Anterior cingulate cortex (tissue), 58 donors: ENCODE measurements around the gene PHF8.

Experiments
- DNase-seq, 58 donors: peaks; one replicate each; lab custom pipeline; 2025; lab: John Stamatoyannopoulos, UW

The PHF8 gene

DNA sequence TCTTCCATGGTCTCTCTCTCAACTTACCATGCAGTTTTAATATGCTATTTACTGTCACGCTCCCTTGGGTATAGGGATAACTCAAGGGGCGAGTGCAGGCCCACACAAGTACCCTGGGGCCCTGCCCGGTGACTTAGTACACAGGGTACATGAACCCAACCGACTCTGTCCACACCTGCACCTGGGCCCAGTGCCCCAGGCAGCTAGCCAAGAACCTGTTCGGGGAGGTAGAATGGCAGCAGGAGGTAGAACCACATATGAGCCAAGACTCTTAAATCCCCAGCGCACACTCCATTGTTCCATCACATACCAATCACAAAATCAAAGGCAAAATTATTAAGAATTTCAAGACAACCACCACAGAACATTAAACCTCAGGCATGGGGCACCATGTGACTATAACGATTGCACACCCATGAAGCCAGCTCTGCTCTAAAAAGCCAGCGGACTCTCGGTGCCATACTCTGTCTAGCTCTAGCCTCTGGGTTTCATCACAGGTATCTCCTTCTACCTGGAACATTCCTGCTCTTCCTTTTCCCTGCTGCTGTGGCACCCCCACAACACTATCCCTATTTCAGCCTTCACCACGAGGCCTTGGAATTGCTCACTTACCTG, 14.6 kb downstream of the PHF8 start:
- no peak for DNase-seq

DNA sequence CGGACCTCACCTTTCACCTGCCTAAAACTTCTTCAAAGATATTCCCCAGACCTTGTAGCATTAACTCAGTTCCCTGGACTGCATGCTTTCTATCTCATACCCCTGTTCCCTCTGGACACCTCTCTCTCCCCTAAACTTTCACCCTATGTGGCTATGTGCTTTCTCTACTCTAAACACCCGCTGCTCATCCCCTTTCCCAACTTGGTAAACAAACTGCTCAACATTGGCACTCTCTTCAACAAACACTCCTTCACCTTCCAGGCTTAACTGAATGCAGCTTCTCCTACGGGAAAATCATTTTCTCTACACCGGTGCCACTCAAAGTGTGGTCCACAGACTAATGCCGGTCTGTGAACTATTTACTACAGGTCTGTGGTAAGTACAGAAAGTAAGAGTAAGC, 19.9 kb downstream of the PHF8 start:
- no peak for DNase-seq

DNA sequence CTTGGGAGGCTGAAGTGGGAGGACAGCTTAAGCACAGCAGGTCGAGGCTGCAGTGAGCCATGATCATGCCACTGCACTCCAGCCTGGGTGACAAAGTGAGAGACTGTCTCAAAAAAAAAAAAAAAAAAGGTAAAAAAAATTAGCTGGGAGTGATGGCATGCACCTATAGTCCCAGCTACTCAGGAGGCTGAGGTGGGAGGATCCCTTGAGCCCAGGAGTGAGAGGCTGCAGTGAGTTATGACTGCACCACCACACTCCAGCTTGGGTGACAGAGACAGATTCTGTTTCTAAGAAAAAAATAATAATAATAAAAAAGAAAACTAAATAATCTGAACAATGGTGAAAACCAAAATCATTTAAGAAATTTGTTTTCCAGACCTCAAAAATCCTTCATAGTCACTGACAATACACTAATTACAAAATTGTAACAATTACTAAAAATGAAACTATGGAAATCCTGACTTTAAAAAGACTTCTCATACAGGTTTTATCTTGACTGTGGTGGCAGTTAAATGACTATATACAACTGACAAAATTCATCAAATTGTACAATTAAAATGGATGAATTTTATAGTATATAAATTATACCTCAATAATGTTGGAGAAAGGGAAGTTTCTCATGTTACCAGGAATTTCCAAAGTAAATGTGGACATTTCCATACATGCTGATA, 31.3 kb downstream of the PHF8 start:
- DNase-seq: no peak

DNA sequence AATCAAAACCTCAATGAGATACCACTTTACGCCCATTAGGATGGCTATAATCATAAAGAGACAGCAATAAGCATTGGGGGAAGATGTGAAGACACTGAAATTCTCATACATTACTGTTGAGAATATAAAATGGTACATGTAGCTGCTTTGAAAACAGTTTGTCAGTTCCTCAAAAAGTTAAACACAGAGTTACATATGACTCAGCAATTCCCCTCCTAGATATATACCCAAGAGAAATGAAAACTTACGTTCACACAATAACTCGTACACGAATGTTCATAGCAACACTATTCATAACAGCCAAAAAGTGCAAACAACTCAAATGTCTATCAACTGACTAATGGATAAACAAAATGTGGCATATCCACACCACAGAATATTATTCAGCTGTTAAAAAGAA, 36.6 kb downstream of the PHF8 start:
- no peak for DNase-seq

DNA sequence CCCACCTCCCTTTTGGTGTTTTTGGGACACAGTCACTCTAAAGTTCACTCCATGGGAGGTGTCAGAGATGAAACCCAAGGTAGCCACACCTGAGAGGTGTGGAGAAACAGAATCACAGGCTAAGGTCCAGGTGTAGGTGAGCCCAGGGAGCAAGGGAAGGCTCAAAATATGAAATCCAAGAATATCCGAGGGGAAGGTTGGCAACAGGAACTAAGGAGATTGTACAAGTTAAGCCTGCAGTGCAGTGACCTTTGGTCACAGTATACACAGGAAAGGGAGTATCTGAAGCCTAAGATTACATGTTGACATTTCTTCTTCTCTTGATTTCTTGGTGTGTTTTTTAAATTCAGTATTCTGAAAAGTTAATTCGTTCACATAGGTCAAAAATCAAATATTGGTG, 46.5 kb downstream of the PHF8 start:
- no peak for DNase-seq

DNA sequence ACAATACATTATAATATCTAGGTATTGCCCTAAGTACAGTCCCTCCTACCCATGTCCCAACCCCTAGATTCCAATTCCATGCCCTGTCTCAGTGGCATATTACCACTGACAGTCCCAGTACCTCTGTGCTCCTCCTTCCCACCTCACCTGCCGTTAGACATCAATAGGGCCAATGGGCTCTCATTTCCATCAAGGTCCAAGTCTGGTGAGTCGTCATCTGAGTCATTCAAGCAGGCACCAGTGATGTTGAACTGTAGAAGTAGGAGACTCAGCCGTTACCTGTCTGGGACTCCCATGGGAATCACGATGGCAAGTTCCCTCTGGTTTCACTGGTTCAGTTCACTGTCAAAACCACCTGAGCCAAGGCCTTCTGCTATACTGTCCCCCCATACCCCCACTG, 51.7 kb downstream of the PHF8 start:
- DNase-seq: no peak

DNA sequence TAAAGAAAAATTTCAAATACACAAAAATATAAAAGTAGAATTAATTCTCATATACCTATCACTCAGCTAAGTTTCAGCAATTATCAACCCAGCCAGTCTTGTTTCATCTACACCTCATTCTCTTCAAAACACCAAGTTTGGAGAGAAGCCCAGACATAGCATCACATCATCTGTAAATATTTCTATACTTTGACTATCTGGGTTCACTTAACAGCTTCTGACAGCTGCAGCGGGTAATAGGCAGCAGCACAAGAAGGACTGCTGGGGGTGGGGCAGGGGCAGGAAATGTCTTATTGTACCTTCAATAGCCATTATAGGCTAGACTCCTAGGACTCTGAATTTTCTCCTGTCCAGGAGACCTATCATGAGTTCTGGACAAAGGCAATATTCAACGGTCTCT, 54.1 kb downstream of the PHF8 start:
- no peak for DNase-seq

DNA sequence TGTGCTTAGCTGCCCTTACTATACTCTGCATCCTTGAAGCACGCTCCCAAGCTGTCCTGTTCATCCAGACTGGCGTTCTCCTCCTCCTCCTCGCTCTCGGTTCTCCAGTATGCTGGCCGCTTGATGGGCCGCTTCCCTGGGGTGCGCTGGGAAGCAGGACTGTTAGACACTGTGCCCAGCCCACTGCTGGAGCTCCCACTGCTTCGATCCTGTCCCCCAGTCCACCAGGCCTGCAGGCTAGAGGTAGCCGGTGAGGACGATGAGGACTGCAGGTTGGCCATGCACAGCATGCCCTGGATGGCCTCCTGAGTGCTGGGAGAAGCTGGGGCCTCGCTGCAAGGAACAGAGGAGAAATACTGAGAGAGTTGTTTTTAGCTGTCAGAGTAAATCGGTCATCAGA, 59.4 kb downstream of the PHF8 start:
- no peak for DNase-seq

DNA sequence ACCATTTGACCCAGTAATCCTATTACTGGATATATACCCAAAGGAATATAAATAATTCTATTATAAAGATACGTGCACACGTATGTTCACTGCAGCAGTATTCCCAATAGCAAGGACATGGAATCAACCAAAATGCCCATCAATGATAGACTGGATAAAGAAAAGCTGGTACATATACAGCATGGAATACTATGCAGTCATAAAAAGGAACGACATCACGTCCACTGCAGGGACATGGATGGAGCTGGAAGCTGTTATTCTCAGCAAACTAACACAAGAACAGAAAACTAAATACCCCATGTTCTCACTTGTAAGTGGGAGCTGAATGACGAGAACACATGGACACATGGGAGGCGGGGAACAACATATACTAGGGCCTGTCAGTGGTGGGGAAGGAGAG, 69.7 kb downstream of the PHF8 start:
- DNase-seq: no peak

DNA sequence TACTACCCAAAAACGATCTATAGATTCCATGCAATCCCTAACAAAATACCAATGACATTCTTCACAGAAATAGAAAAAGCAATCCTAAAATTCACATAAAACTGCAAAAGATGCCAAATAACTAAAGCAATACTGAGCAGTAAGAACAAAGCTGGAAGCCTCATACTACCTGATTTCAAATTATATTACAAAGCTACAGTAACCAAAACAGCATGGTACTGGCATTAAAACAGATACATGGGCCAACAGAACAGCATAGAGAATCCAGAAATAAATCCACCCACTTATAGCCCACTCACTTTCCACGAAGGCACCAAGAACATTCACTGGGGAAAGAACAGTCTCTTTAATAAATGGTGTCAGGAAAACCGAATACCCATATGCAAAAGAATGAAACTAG, 74.7 kb downstream of the PHF8 start:
- DNase-seq: no peak

DNA sequence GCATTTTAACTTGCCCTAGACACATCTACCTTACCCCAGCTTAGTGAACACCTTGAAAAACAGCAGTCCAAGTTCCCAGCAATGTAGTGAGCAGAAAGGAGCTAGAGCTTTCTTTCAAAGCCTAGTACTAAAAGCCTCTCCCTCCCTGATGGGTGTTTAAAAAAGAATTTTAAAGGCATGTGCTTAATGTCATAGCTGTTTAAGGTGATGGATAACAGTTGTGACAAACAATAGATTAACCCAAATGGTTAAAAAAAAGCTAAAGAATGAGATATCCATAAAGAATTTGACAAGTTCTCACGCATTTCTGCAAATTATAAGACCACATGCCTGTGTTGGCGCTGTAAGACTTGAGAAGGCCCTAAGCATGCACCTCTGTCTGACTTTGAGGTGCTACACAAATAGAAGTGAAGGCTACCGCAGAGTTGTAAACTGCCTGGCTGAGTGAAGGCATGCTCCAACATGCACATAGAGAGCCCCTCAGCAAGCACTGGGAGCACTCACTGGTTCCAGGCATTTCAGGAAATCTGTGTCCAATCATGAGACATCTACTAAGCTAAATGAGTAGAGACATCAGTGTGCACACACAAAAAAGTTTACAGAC, 94.0 kb downstream of the PHF8 start:
- no peak for DNase-seq

DNA sequence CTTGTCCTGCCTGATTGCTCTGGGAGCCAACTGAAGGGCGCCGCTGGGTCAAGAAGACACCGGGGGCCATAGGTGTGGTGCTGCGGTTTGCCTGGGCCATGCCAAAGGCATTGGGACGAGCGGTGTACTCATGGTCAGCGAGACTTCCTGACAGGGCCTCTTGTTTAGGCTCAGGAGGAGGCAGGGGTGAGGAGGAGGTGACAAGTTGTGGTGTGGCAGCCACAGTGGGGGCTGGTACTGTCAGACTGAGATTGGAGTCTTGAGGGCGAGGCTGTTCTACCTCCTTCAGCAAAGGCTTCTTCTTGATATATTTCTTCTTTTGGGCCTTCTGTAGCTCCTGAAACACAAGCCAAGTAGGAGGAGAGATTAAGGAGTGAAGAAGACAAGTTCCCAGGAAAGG, 104.1 kb downstream of the PHF8 start:
- DNase-seq: no peak

DNA sequence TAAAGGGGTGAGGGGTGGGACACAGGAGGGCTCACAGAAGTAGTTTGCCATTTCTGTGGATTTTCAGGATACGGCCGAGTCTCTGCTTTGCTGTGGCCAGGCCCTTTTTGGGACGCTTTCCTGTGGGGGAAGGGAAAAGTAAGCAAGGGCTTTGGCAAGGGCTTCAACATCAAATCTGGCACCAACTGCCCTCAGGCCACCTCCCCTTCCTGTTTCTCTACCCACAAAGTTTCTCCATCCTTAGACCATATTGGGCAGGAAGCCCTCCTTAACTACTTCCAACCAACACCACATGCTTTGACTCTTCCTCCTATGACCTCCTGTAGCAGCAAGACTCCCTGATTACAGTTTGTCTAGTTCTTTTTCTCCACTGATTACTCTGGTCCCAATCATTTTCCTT, 105.1 kb downstream of the PHF8 start:
- DNase-seq: no peak

DNA sequence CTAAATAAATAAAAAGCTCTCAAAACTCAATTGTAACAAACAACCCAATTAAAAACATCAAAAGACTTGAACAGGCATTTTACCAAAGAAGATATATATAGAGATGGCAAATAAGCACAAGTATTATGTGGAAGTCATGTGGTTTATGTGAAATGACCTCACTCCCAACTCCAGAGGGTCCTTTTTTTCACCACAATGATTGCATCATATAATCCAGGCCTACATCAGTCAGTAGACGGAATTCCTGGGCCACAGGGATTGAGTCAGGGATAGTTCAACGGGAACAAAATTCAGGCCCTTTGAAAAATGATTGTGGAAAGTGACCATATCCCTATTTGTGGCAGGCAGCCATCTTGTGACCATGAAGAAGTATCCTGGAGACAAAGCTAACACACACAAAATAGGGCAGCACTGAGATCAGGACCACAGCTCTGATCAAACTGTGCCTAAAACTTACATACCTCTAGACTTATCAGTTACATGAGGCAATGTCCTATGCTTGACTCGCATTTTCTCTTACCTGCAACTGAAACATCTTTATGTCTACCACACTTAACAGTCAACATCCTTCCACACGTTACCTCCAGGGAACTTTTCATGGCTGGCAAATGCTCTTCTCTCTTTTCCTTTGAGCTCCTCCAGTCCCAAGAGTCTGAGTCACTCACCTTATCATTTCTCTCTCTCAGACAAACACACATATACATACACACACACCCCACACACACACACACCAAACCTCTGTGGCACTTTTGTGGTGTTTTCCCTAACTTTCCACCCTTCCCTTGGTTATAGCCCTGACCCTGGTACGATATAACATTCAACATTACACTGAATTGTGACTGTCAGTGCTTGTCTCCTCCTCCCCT, 113.5 kb downstream of the PHF8 start:
- DNase-seq: no peak

DNA sequence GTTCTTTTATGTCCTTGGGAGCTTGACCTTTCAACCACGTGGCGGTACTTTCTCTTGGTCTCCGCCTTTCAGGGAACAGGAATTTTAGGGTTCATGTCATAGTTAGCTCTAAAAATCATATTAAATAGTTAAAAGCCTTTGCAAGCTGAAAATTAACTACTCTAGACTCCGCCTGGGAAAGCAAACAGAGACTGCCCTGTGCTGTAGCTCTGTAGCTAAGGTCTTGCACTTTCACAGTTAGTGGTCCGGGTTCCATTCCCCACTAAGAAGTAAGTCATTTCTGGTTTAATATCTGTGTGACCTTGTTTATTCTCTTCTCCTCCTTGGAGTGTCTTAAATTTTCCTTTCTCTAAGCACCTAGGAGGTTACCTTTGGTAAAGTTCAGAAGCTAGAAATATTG, 118.2 kb downstream of the PHF8 start:
- DNase-seq: no peak

DNA sequence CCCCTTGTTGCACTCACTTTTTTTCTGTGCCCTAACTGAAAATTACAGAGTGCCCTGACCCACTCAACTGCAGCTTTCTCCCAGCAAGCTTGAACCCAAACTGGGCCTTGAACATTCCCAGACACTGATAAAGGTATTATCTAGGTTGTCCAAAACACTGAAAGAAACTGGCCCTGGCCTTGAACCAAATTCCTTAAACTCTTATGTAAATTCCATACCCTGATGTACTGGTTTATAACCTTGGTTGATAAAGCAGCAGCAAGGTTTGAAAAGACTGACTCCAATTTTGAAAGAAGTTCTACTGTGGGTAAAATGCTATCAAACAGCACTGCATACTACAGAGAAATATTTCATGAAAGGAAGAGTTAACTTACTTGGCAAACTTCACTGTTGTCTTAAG, 125.6 kb downstream of the PHF8 start:
- no peak for DNase-seq

DNA sequence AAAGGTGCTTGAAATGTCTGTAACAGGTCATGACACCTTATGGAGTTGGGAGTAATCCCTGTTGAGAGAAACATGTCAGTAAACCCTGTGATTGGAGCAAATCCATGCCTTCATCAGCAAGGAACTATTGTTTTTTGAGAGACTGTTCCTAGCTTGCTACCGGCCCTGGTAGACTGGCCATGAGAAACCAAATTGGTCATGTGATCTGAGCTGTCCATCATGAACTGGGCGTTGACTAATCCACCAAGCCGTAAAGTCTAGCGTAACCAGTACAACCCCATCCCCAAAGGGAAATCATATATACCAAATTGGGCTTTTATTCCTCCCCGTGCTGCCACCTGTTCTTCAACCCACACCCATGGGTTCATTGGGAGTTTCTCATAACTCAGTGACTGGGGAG, 143.7 kb downstream of the PHF8 start:
- DNase-seq: no peak

DNA sequence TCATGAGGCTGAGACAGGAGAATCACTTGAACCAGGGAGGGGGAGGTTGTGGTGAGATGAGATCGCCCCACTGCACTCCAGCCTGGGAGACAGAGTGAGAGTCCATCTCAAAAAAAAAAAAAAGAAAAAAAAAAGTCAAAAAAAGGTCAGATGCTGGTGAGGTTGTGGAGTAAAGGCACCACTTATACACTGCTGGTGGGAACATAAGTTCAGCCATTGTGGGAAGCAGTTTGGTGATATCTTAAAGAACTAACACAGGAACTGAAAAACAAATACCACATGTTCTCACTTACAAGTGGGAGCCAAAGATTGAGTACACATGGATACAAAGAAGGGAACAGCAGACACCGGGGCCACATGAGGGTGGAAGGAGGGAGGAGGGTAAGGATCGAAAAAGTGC, 149.0 kb downstream of the PHF8 start:
- no peak for DNase-seq
